Cardiac muscle cell (in vitro differentiated cells and primary cell): ENCODE data around the gene EHD4. TPM values are rescaled to one million over a fixed set of nuclear protein-coding genes. Genes with fewer than 3 reads are reported as not detected.

Experiments
- DNase-seq, 2 donors: peaks; one replicate each; pipeline versions ENCODE4 v3.0.0 to v3.0.0-alpha.2; 2010 to 2017; ENCODE audit warnings: low read depth in 1 of 2, low spot score in 1 of 2
- H3K27ac ChIP-seq: fragments of 200-600 bp; sonication (generic); 2 replicates; pipeline ENCODE4 v1.5.1; 2016
- H3K27me3 ChIP-seq: fragments of 200-600 bp; sonication (generic); 2 replicates; pipeline ENCODE4 v1.6.0; 2016; ENCODE audit warnings: control low read depth
- H3K36me3 ChIP-seq: fragments of 200-600 bp; sonication (generic); 2 replicates; pipeline ENCODE4 v1.5.1; 2016; ENCODE audit warnings: control low read depth
- H3K4me1 ChIP-seq: fragments of 200-600 bp; sonication (generic); 2 replicates; pipeline ENCODE4 v1.8.1; 2017; ENCODE audit warnings: low read depth, mild to moderate bottlenecking, mixed run types
- H3K4me3 ChIP-seq: fragments of 200-600 bp; sonication (generic); 2 replicates; pipeline ENCODE4 v1.5.1; 2016; ENCODE audit warnings: mild to moderate bottlenecking
- H3K9me3 ChIP-seq: fragments of 200-600 bp; sonication (generic); 2 replicates; pipeline ENCODE4 v1.5.1; 2017; ENCODE audit warnings: low read depth, mild to moderate bottlenecking, control low read depth
- polyA plus RNA-seq: library from polyadenylated mRNA; unstranded; fragments of >200 nt; fragmentation: Nextera tagmentation; extraction: Ambion mirVana; gene quantifications from 2 replicates; pipeline ENCODE4 v1.2.1, GENCODE V29; 2016
- total RNA-seq: library from RNA; depleted of rRNA; stranded (reverse); fragments of >200 nt; gene quantifications from 2 replicates; pipeline ENCODE4 v1.2.3, GENCODE V29; 2016
- TF ChIP-seq, protein P1 (sequence below): IDR thresholded peaks from 2 replicates; pipeline ENCODE4 v1.5.1; 2012; ENCODE audit warnings: low read depth, mild to moderate bottlenecking, low read length

EHD4 gene
- total and polyA plus RNA-seq, 2 experiments from 2014 or later: 47.4 to 56.4 TPM

DNA sequence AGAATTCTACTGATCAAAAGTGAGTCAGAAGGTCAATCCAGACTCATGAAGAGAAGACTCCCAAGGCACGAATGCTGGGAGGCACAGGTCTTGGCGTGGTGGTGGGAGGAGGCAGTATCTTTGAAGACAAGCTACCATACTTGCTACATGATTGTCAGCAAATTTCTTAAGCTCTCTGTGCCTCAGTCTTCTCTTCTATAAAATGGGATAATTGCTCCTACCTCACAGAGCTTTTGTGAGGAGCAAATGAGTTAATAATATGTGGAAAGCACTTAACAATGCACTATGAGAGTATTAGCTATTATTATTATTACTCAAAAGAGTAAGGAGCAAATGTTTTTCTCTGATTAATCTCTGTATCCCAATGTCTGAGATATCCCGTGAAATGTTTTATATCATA is 36.2 kb downstream of the EHD4 start:
- no peak overlapping the region for H3K27ac ChIP-seq
- DNase-seq: no peak
- no peaks in the 10 kb centered on the region for H3K27me3 ChIP-seq
- no peak overlapping the region for H3K4me3 ChIP-seq
- H3K36me3 ChIP-seq: peaks cover 2% of the 10 kb centered on the region
- TF ChIP-seq, protein P1, sequence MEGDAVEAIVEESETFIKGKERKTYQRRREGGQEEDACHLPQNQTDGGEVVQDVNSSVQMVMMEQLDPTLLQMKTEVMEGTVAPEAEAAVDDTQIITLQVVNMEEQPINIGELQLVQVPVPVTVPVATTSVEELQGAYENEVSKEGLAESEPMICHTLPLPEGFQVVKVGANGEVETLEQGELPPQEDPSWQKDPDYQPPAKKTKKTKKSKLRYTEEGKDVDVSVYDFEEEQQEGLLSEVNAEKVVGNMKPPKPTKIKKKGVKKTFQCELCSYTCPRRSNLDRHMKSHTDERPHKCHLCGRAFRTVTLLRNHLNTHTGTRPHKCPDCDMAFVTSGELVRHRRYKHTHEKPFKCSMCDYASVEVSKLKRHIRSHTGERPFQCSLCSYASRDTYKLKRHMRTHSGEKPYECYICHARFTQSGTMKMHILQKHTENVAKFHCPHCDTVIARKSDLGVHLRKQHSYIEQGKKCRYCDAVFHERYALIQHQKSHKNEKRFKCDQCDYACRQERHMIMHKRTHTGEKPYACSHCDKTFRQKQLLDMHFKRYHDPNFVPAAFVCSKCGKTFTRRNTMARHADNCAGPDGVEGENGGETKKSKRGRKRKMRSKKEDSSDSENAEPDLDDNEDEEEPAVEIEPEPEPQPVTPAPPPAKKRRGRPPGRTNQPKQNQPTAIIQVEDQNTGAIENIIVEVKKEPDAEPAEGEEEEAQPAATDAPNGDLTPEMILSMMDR: no peak
- peaks cover 39% of the 10 kb centered on the region for H3K4me1 ChIP-seq
- no peaks in the 10 kb centered on the region for H3K9me3 ChIP-seq

DNA sequence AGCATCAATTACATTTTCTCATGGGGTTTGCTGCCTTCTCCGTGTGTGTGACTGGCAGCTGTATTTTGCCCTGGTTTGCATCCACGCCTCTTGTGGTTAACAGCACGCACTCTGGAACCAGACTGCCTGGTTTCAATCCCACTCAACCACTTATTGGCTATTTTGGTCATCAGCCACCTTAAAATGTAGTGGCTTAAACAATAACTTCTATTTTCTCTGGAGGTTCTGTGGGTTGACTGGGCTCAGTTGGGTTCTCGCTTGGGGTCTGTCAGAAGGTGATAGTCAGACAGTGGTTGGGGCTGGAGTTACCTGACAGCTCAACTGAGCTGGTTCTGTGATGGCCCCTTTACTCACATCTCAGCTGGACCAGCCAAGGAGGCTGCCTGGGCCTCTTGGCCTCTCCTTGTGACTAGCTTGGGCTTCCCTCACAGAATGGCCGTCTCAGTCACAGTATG is 36.8 kb downstream of the EHD4 start:
- Histone ChIP-seq H3K4me3 (no peak overlapping the region), H3K27ac (no peak overlapping the region), H3K4me1 (peaks cover 39% of the 10 kb centered on the region), H3K27me3 (no peaks in the 10 kb centered on the region), H3K36me3 (no peaks in the 10 kb centered on the region), H3K9me3 (no peaks in the 10 kb centered on the region)
- TF ChIP-seq, protein P1: no peak
- no peak for DNase-seq

GRCh38 chr15:41934843-41935242 is 37.5 kb downstream of the EHD4 start:
- TF ChIP-seq, protein P1: no peak
- H3K4me1 ChIP-seq: peaks cover 39% of the 10 kb centered on the region
- no peak for DNase-seq
- no peaks in the 10 kb centered on the region for H3K9me3 ChIP-seq
- H3K4me3 ChIP-seq: no peak overlapping the region
- H3K36me3 ChIP-seq: no peaks in the 10 kb centered on the region
- H3K27ac ChIP-seq: no peak overlapping the region
- no peaks in the 10 kb centered on the region for H3K27me3 ChIP-seq

- Histone ChIP-seq H3K27me3 (no peaks in the 10 kb centered on the region), H3K36me3 (no peaks in the 10 kb centered on the region), H3K27ac (peak overlapping the region; percentile 65), H3K4me1 (peaks cover 36% of the 10 kb centered on the region), H3K4me3 (no peak overlapping the region), H3K9me3 (no peaks in the 10 kb centered on the region)
- TF ChIP-seq, protein P1: no peak
- DNase-seq: no peak
These were observed 38.6 kb downstream of the EHD4 start for GRCh38 chr15:41933771-41934170.

DNA sequence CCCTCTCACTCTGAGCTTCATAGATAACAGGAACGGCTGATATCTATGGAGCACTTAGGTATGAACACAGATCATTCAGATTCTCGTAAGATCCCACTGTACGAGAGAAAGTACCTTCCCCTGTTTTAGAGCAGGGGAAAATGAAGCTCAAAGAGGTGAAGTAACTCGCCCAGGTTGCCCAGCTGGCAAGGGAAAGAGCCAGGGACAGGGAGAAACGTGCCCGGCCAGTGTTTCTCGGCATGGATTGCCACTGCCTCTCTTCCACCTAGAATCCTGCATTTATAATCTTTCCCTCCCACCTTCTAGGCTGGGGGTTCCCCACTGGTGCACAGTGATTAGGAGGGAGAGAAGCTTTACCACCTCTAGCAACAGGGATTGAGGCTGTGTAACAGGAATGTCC is 39.0 kb downstream of the EHD4 start:
- peaks cover 32% of the 10 kb centered on the region for H3K4me1 ChIP-seq
- H3K27ac ChIP-seq: peak overlapping the region; percentile 65
- no peaks in the 10 kb centered on the region for H3K9me3 ChIP-seq
- no peaks in the 10 kb centered on the region for H3K36me3 ChIP-seq
- TF ChIP-seq, protein P1: no peak
- H3K4me3 ChIP-seq: no peak overlapping the region
- H3K27me3 ChIP-seq: no peaks in the 10 kb centered on the region
- DNase-seq: no peak
